Stimulated activated CD4-positive, alpha-beta T cell treated with anti-CD3 and anti-CD28 coated beads, Interleukin-1b, Interleukin-23, amount 100 ng/mL, for 4 hours (primary cell): ENCODE results near the gene STAT5B.
A peak's percentile ranks its signal among the peaks of the same experiment; 100 is the strongest.
"Not testable (repeated sequence)": the region's sequence is repeated elsewhere in the genome, so short reads cannot be mapped to it uniquely, and the experiment has no call there.

Source experiments
- DNase-seq, 2 donors: peaks; one replicate each; pipeline ENCODE4 v3.0.0-alpha.2; 2020; ENCODE audit warnings: low read depth in 2 of 2

STAT5B gene

GRCh38 chr17:42276359-42276608, at the start of gene STAT5B:
Gene STAT5B, minus strand, starts transcription at chr17:42276391. Its CDS starts 44,264 bp downstream, at chr17:42232127.
- peak; percentile 47 to 65 for DNase-seq

GRCh38 chr17:42325026-42325425, 48.8 kb upstream of the STAT5B start:
- DNase-seq, result no peak

- no peak for DNase-seq
Measured at GRCh38 chr17:42323268-42323773, 47.1 kb upstream of the STAT5B start.

- DNase-seq, result peak; percentile 92 to 95
Measured at GRCh38 chr17:42322382-42323267, 46.4 kb upstream of the STAT5B start.

DNA sequence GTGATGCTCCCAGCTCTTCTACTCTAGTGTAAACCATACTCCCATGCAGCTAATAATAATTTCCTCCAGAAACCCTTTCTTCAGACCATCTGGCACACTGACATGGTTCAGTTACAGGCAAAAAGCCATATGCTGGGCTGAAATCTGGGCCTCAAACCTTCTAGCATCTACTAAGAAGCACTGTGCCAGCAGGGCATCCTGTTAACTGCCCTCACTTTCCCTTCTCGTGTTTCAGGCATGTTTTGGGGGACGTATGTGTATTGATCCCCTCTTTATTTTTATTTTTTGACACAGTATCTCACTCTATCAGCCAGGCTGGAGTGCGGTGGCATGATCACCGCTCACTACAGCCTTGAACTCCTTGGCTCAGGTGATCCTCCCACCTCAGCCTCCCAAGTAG, 45.4 kb upstream of the STAT5B start:
- DNase-seq, result no peak

- not testable (repeated sequence) for DNase-seq
Measured at GRCh38 chr17:42317967-42318366, 41.8 kb upstream of the STAT5B start.

GRCh38 chr17:42317266-42317845, 41.2 kb upstream of the STAT5B start:
- DNase-seq, result no peak

DNA sequence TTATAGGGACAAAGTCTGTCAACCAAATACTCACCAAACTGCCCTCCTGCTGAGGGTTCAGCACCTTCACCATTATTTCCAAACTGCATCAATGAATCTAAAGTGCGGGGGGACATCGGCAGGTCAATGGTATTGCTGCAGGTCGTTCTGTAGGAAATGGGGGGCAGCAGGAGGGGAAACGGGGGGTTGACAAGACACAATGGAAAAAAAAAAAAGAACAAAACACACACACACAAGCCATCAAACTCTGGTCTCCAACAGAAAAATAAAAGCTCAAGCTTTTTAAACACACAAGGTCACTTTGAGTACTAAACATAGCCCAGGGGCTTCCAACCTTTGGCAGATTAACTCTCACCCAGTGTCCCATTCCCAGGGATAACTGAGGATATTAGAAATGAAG, 40.6 kb upstream of the STAT5B start:
- DNase-seq, result no peak

DNA sequence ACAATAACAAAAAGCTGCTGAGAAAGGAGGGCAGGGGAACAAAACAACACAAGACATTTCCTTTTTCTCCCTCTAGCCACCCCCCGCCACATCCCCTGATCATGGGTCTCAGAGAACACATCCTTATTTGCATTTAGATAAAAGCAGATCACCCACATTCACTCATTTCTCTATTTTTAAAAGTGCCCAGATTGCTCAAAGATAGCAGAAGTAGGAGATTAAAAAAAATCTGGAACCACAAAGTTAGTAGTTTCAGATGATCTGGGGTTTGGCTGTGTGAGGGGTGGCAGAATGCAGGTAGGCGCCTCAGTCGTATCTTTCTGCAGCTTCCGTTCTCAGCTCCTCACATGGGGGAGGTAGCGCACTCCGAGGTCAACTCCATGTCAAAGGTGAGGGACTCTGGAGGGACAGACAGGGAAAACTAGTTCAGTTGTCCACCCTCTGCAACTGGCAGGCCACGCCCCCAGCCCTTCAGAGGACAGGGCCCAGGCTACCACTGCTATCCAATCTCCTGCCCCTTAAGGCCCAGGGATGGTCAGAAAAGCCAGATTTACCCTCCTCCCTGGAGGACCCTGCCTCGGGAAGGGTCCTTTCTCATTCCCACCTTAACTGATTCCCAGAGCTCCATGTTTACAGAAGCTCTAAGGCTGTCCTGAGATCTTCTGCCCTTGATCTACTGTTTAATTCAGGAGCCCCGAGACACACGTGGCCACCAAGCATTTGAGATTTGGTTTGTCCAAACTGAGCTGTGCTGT, 39.4 kb upstream of the STAT5B start:
- DNase-seq, result no peak

- peak in 1 of 2 donors; percentile 29 for DNase-seq
Measured at GRCh38 chr17:42313773-42314566, 37.8 kb upstream of the STAT5B start.

DNA sequence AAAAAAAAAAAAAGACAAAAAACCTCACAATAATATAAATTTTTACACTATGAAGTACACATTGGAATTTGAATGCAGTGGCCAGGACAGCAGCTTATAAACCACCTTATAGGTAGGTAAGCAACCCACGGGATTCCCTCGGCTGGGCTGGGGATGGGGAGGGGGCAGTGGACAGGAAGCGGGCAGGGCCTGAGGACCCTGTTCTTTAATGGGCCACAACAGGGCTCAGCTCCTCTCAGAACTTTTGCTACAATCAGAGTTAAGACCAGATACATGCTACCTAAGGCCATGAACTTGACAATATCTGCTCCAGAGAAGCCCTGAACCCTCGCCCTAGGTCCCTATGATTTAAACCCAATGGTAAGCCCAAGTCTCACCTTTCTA, 37.2 kb upstream of the STAT5B start:
- DNase-seq, result no peak

DNA sequence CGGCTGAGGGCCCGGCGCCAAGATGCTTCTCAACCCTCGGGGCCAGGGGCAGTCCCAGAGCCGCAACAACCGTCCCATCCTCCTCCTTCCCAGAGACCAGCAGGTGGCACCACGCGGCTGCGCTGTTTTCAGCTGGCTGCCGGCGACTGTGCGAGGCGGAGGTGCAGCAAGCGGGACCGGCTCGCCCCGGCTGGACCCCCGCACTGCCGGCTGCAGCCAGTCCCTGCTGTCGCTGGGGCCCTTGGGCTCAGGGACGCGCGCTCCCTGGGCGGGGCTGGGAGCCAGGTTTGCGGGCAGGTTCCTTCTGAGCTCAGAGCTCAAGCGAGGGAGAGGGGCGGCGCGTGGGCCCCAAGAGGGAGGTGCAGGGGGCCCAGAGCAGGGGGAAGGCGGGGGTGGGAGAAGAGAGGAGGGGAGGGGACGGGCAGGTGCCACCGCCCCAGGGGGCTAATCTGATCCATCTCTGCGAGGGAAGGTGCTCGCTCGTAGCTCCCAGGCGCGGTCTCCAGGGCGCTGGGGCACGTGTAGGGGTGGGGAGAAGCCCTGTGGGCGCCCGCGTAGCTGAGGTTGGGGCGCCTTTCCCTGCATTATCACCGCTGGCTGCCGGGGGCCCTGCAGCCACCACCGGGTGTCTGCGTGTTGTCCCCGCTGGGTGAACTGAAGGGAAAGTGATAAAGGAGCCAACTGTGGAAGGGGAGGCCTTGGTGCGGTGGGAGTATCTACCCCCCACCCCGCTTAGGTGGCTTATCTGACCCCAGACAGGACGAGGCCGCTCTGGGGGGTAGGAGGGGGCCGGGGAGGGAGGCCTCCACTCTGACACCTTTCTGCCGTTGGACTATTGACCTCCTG, 36.3 kb upstream of the STAT5B start:
- peak; percentile 62 to 67 for DNase-seq

DNA sequence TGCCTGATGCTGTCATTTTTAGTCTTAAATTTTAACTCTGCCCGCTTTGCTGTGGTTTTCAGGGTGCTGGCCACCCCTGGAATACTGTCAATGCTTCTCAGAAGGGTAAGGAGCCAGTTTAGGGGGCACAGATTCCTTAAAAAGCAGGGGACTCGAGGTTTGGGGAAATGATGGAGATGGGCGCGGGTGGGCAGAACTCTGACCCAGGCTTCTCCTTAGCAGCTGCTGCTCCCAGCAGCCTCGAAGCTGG, 35.8 kb upstream of the STAT5B start:
- no peak for DNase-seq

GRCh38 chr17:42311240-42312034, 35.2 kb upstream of the STAT5B start:
- no peak for DNase-seq

DNA sequence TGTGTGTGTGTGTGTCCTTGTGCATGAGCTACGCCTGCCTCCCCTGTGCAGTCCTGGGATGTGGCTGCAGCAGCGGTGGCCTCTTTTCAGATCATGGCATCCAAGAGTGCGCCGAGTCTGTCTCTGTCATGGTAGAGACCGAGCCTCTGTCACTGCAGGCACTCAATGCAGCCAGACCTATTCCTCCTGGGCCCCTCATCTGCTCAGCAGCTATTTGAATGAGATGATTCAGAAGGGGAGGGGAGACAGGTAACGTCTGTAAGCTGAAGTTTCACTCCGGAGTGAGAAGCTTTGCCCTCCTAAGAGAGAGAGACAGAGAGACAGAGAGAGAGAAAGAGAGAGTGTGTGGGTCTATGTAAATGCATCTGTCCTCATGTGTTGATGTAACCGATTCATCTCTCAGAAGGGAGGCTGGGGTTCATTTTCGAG, 34.6 kb upstream of the STAT5B start:
- no peak for DNase-seq

DNA sequence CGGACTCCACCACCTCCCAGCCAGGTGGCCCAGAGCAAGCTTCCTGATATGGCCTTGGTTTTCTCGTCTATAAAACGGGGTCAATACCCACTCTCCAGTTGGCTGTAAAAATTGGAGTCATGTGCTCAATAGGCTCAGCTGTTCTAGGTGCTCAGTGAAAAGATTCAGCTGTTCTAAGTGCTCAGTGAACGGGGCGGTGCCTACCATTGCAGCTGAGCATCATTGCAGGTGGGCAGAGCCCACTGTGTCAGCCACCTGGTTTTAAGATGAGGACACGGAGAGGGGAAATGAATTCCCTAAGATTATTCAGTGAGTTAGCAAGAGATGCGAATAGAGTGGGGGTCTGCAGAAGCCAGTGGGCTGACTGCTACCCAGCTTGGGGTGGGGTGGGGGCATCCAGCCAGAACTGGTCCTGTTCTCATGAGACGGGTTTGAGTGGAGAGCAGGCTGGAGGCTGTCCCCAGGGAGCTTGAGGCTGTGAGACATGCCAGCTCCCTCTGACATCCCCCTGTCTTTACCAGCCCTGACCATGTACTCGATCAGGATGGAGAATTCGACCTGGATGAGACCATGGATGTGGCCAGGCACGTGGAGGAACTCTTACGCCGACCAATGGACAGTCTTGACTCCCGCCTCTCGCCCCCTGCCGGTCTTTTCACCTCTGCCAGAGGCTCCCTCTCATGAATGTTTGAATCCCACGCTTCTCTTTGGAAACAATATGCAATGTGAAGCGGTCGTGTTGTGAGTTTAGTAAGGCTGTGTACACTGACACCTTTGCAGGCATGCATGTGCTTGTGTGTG, 34.0 kb upstream of the STAT5B start:
- no peak for DNase-seq

DNA sequence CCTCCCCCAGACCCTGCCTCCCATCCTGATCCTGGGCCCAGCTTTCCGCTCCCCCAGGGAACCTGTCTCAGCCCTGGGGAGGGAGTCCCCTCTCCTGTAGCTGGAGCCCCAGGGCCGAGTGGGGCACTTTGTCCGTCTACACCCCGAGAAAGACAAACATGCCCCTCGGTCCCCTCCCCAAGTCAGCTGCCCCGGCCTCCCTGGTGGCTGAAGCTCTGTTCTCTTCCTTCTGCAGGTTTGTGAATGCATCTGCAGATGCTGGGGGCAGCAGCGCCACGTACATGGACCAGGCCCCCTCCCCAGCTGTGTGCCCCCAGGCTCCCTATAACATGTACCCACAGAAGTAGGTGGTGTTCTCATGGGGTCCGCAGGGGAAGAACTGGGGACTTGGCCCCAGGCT, 33.0 kb upstream of the STAT5B start:
- no peak for DNase-seq

DNA sequence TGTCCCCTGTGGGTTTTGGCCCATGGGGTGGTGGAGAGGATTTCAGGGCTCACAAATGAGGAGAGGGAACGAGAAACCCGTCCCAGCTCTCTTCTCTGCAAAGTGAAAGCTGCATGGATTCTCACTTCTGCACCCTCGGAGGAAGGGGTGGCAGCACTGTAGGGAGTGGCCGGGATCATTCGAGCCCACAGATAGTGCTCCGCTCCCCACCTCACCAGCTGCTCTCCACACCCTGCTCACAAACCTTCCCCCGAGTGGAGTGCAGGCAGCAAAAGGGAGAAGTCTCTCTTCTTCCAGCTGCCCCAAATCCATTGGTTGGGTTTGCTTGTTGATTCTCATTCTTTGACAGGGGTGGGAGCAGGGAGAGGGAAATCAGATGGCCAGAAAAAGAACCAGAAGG, 32.3 kb upstream of the STAT5B start:
- no peak for DNase-seq

DNA sequence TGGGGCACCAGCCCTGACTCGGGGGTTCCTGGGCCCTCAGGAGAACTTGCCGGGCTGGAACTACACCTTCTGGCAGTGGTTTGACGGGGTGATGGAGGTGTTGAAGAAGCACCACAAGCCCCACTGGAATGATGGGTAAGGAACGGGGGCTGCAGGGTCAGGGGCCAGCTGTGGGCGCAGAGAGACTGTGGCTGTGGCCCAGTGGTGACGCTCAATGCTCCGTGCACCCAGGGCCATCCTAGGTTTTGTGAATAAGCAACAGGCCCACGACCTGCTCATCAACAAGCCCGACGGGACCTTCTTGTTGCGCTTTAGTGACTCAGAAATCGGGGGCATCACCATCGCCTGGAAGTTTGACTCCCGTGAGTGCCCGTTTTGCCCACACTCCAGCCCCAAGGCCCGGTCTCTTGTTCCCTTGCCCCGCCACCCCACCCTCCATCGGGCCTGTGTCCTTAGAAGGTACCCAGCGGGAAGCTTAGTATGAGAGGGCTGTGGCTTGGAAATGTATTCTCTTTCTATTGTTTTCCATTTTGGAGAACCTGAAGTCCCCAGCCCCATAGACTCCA, 31.3 kb upstream of the STAT5B start:
- DNase-seq, result no peak
